GM06990 (cell line): ENCODE measurements around the gene SPTBN1.

ENCODE experiments used
- DNase-seq: peaks from one replicate; pipeline ENCODE4 v3.0.0-alpha.2; 2011; ENCODE audit not compliant: insufficient read length; ENCODE audit errors: extremely low read depth
- H3K27me3 ChIP-seq: replicated peaks from 2 replicates; pipeline ENCODE4 v1.6.0; 2011; ENCODE audit warnings: low read length; ENCODE audit not compliant: control insufficient read depth, insufficient read depth
- H3K36me3 ChIP-seq: 2 replicates; pipeline ENCODE4 v1.5.1; 2011; ENCODE audit warnings: low read length; ENCODE audit not compliant: control insufficient read depth, insufficient read depth
- H3K4me3 ChIP-seq: replicated peaks from 2 replicates; pipeline ENCODE4 v1.5.1; 2011; ENCODE audit warnings: low read depth, mild to moderate bottlenecking, control low read depth, low read length
- TF ChIP-seq, protein P1 (sequence below): IDR thresholded peaks from 2 replicates; pipeline ENCODE4 v1.5.1; 2011; ENCODE audit warnings: low read length, control low read depth, mild to moderate bottlenecking, inconsistent platforms; ENCODE audit not compliant: insufficient read depth, poor library complexity, severe bottlenecking

SPTBN1 gene

DNA sequence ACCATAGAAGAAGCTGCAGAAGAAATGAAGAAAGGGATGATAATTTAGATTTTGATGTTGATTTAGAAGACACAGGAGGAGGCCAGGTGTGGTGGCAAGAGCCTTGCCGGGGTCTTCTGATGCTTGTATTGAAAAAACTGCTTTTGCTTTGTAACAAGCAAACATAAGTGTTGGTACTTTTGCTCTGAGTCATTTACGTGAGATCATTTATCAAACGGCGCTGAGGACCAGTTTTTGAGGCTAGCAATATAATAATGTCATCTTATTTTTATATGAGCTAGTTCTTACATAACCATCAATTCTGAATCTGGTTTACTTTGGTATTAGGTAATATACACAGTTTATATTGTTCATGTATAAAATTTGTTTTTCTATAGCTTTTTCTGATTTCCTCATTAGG, 30.6 kb downstream of the SPTBN1 start:
- Histone ChIP-seq H3K4me3 (no peak overlapping the region), H3K27me3 (no peaks in the 10 kb centered on the region), H3K36me3 (no peaks in the 10 kb centered on the region)
- TF ChIP-seq, protein P1, sequence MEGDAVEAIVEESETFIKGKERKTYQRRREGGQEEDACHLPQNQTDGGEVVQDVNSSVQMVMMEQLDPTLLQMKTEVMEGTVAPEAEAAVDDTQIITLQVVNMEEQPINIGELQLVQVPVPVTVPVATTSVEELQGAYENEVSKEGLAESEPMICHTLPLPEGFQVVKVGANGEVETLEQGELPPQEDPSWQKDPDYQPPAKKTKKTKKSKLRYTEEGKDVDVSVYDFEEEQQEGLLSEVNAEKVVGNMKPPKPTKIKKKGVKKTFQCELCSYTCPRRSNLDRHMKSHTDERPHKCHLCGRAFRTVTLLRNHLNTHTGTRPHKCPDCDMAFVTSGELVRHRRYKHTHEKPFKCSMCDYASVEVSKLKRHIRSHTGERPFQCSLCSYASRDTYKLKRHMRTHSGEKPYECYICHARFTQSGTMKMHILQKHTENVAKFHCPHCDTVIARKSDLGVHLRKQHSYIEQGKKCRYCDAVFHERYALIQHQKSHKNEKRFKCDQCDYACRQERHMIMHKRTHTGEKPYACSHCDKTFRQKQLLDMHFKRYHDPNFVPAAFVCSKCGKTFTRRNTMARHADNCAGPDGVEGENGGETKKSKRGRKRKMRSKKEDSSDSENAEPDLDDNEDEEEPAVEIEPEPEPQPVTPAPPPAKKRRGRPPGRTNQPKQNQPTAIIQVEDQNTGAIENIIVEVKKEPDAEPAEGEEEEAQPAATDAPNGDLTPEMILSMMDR: no peak
- no peak for DNase-seq

DNA sequence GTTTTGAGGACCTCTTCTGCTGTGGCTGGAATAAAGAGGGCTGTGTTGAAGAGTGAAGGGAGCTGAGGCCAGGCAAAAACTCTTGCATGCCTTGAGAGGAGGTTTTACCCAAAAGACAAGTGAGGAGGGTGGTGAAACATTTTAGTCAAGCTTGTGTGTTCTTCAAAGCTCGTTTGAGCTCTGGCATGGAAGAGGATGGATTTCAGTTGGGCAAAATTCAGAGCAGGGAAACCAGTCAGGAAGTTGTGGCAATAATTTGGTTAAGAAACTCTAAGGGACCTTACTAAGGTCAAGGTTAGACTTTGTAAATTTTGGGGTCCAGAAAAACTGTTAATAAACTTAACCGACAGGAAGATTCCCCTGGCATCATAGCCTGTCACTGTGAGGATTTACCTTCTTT, 34.7 kb downstream of the SPTBN1 start:
- no peak for DNase-seq
- TF ChIP-seq, protein P1: no peak
- Histone ChIP-seq H3K27me3 (no peaks in the 10 kb centered on the region), H3K4me3 (no peak overlapping the region), H3K36me3 (no peaks in the 10 kb centered on the region)

DNA sequence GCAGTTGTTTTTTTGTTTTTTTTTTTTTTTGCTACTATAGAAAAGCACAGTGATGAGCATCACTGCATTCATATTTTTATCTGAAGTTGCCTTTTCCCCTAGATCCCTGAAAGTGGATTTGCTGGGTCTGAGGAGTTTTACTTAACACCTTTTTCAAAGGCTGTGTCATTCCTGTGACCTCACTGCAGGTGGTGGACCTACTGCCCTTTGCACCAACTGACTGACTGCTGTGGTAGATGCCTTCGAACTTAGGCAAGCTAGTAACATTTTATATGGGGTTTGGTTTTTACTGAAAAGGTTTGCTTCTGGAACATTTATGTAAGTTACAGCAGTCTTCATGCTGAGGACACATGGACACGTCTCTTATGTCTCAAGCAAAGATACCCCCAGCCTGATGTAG, 36.2 kb downstream of the SPTBN1 start:
- no peak for DNase-seq
- no peaks in the 10 kb centered on the region for H3K36me3 ChIP-seq
- TF ChIP-seq, protein P1: no peak

DNA sequence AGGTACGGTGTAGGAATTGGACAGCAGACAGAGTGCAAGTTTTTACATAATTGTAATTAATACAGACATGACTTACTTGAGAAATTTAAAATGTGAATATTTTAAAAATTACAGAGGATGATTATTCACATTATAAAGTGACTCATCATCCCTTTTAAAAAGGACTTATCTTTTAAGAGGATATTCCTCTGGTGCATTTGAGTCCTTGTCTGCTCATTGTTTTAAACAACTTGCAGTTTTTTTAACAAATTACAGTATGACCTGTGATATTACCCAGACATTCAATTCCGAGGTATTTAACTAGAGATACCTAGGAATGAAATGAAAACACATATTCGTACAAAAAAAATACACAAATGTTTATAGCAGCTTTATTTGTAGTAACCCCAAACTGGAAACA, 38.0 kb downstream of the SPTBN1 start:
- no peak for DNase-seq
- TF ChIP-seq, protein P1: no peak
- Histone ChIP-seq H3K27me3 (no peaks in the 10 kb centered on the region), H3K36me3 (no peaks in the 10 kb centered on the region), H3K4me3 (no peak overlapping the region)

More for the DNA sequence above, 36.2 kb downstream of the SPTBN1 start:
- Histone ChIP-seq H3K4me3 (no peak overlapping the region), H3K27me3 (no peaks in the 10 kb centered on the region)

DNA sequence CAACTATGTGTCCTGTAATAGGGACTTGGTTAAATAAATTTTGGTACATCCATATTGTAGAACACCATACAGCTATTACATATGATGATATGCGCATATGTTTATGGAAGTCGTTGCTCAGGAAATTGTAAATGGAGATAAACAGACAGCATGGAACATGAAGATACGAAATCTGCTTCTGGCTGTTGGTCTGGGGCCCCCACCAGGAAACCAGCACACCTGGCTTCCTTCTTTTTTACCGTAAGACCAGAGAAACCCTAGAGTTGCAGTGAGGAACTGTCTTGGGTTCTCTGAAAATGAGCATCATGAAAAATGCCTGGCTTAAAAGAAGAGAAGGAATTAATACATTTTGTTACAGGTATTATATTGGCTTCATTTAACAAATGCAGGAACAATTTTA, 40.8 kb downstream of the SPTBN1 start:
- Histone ChIP-seq H3K27me3 (no peaks in the 10 kb centered on the region), H3K4me3 (no peak overlapping the region), H3K36me3 (no peaks in the 10 kb centered on the region)
- TF ChIP-seq, protein P1: no peak
- DNase-seq: no peak

DNA sequence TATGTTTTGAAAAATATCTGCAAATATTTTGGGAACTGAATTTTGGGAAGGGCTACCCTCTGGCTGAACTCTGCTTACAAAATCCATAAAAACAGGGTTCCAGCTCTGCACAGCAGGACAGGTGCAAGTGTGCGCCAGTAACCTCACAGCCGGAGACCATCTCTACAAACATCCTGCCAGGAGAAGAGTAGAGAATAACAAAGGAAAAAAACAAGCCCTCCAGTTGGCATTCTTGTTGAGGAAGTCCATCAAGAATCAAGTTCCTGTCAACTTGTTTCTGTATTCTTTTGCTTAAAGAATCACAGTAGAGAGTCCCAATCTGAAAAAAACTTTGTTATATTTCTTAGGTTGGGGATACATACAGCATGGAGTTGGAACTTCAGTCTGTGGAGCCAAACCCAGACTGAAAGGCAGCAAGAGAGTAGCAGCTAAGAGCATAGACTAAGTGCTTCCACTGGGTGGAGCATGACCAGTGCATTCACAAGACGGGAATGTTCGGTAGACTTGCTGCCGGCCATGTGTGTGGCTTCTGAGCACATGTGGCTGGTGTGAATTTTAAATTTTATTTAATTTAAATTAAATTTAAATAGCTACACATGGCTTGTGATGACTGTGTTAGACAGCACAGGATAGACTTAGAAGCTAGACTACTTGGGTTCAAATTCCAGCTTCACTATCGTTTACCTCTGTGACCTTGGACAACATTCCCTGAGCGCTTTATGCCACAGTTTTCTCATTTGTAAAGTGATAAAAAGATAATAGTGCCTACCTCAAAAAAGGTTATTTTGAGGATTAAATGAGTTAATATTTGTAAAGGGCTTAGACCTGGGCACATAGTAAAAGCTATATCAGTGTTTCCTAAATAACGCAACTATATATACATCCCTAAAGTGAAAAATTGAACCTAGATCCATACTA, 41.9 kb downstream of the SPTBN1 start:
- DNase-seq: no peak
- TF ChIP-seq, protein P1: peak; percentile 39
- H3K36me3 ChIP-seq: no peaks in the 10 kb centered on the region
- H3K27me3 ChIP-seq: no peaks in the 10 kb centered on the region
- no peak overlapping the region for H3K4me3 ChIP-seq
